Kidney (tissue), 14 donors: ENCODE data around the gene CAMK2G. TPM values are rescaled to one million over a fixed set of nuclear protein-coding genes. Genes with fewer than 3 reads are reported as not detected.

Source experiments
- DNase-seq, 5 donors: peaks; one replicate each; pipeline ENCODE4 v3.0.0-alpha.2; 2013 to 2020
- FAIRE-seq: peaks from 2 replicates; lab custom pipeline; 2012; peaks lifted over from hg19 to GRCh38; lab: Jason Lieb, UNC
- H3K27ac ChIP-seq, 2 donors: one replicate each; pipeline ENCODE4 v1.7.0; 2013; ENCODE audit warnings: low read depth in 2 of 2, low read length in 2 of 2, inconsistent platforms in 1 of 2
- H3K27me3 ChIP-seq: one replicate; pipeline ENCODE4 v1.7.1; 2013; ENCODE audit warnings: low read length, inconsistent platforms; ENCODE audit not compliant: control insufficient read depth, insufficient read depth
- H3K36me3 ChIP-seq, 3 donors: one replicate each; pipeline versions ENCODE4 v1.7.0 to v1.7.1; 2013; ENCODE audit warnings: low read length in 3 of 3, control low read depth in 1 of 3, inconsistent platforms in 1 of 3; ENCODE audit not compliant: insufficient read depth in 3 of 3, control insufficient read depth in 2 of 3
- H3K4me1 ChIP-seq, 3 donors: one replicate each; pipeline versions ENCODE4 v1.7.0 to v1.7.1; 2013; ENCODE audit warnings: low read length in 3 of 3, inconsistent platforms in 1 of 3, low read depth in 1 of 3; ENCODE audit not compliant: control insufficient read depth in 2 of 3, insufficient read depth in 2 of 3
- H3K4me3 ChIP-seq, 3 donors: one replicate each; pipeline versions ENCODE4 v1.7.0 to v1.8.1; 2013; ENCODE audit warnings: low read length in 3 of 3, control low read depth in 1 of 3, inconsistent platforms in 1 of 3
- H3K9ac ChIP-seq, 3 donors: one replicate each; pipeline versions ENCODE4 v1.7.0 to v1.7.1; 2013; ENCODE audit warnings: low read length in 3 of 3, control low read depth in 1 of 3, inconsistent platforms in 1 of 3
- H3K9me3 ChIP-seq, 3 donors: one replicate each; pipeline versions ENCODE4 v1.7.0 to v1.7.1; 2013; ENCODE audit warnings: low read length in 3 of 3, control low read depth in 1 of 3, inconsistent platforms in 1 of 3; ENCODE audit not compliant: control insufficient read depth in 2 of 3, insufficient read depth in 1 of 3
- intact Hi-C: fragments of 100-400 bp; cut with DNase I; formaldehyde crosslinking; loops from one replicate; pipeline ENCODE4 v1.11.1; 2022
- polyA plus RNA-seq: library from polyadenylated mRNA; stranded (reverse); fragments of 350-450 nt; fragmentation: Illumina TruSeq; extraction: RNeasy Lipid Tissue Mini Kit (QIAGEN cat#74804); gene quantifications from one replicate; pipeline ENCODE4 v1.2.3, GENCODE V29; 2014; ENCODE audit warnings: low read depth, low replicate concordance; ENCODE audit not compliant: insufficient read depth
- total RNA-seq: library from RNA; stranded (reverse); fragmentation: NEBNext Ultra II Directional; extraction: Animal tissue kit (Norgen Biotek cat#: 25700); gene quantifications from one replicate; pipeline ENCODE4 v1.2.1, GENCODE V29; 2021
- TF ChIP-seq, protein P1 (sequence below): IDR thresholded peaks from 3 replicates; pipeline ENCODE4 v1.5.1; 2012; ENCODE audit warnings: mild to moderate bottlenecking, moderate library complexity, borderline replicate concordance; ENCODE audit not compliant: insufficient read depth; ENCODE audit errors: extremely low read depth
- donor health status: control.
- donor health status: control.
- donor health status: control.
- donor health status: control.
- donor health status: control.
- donor health status: DM: yes; HTN: yes; CAD: no.
- donor health status: Normal renal cell carcinoma (clear cell type).

CAMK2G gene
- total and polyA plus RNA-seq, 2 donors from 2014 or later, result 21.0 to 29.1 TPM

DNA sequence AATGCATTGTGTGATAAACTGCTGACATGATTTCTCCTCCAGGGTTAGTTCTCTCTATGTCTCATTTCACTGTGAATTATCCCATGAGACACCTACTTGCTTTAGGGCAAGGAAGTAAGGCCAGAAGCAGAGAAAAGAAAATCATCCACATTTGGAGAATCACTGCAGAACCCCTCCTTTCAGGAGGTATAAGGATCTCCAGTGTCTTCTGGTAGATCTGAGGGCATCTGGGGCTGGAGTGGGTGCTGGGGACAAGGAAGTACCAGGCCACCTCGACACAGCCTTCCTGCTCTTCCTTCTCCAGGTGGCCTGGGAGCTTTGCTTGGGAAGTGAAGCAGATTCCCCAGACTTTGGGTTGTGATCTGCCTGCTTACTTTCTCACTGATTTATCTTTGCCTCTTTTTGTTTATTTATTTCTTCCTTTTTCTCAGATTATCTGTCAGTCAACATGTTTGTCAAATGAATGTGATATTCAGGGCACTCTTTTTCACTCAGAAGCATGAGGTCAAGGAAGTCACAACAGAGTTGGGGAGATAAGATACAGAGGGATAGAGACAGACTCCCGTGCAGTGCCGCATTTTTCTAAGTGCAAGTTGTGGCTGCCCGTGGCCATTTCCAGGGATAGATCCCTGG is 12.4 kb upstream of the CAMK2G start:
- TF ChIP-seq, protein P1, sequence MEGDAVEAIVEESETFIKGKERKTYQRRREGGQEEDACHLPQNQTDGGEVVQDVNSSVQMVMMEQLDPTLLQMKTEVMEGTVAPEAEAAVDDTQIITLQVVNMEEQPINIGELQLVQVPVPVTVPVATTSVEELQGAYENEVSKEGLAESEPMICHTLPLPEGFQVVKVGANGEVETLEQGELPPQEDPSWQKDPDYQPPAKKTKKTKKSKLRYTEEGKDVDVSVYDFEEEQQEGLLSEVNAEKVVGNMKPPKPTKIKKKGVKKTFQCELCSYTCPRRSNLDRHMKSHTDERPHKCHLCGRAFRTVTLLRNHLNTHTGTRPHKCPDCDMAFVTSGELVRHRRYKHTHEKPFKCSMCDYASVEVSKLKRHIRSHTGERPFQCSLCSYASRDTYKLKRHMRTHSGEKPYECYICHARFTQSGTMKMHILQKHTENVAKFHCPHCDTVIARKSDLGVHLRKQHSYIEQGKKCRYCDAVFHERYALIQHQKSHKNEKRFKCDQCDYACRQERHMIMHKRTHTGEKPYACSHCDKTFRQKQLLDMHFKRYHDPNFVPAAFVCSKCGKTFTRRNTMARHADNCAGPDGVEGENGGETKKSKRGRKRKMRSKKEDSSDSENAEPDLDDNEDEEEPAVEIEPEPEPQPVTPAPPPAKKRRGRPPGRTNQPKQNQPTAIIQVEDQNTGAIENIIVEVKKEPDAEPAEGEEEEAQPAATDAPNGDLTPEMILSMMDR, result no peak
- FAIRE-seq (no peak), DNase-seq (no peak)
- Histone ChIP-seq H3K4me3 (no peak overlapping the region), H3K36me3 (no peaks in the 10 kb centered on the region), H3K27ac (peak overlapping the region; percentile 10 to 65), H3K27me3 (no peaks in the 10 kb centered on the region), H3K4me1 (peaks cover 0 to 23% (median 22%) of the 10 kb centered on the region in 3 donors), H3K9me3 (no peaks in the 10 kb centered on the region), H3K9ac (peak overlapping the region in 1 of 3 donors; percentile 49)
- intact Hi-C loops, result loop anchor here (10.0 kb wide), 1 partner anchor 58 kb away; no protein-coding TSS in a partner anchor

DNA sequence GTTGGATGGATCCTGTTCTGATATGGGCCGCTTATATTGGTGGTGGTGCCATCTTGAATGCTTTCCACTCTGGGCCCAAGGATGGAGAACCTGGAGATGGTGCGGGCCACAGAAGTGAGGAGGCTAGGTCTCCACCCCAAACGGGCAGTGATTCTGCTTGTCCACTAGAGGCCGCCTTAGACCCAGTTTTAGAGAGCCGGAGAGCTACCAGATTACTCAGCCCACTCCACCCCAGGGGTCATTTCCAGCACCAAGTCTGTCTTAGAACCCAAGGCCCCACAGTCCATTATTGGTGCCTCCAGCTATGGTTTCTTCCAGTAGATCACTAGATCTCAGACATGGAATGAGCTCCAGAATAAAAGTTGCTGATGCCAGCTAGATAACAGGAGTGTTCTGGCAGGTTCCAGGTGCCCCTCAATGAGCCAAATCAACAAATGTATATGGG is 11.8 kb upstream of the CAMK2G start:
- intact Hi-C loops, result loop anchor here (10.0 kb wide), 1 partner anchor 59 kb away; no protein-coding TSS in a partner anchor
- H3K9ac ChIP-seq, result no peak overlapping the region
- TF ChIP-seq, protein P1, result peak; percentile 93
- FAIRE-seq (no peak), DNase-seq (peak; percentile 75 to 88 (median 77))
- H3K9me3 ChIP-seq, result no peaks in the 10 kb centered on the region
- H3K36me3 ChIP-seq, result no peaks in the 10 kb centered on the region
- no peaks in the 10 kb centered on the region for H3K27me3 ChIP-seq
- H3K4me3 ChIP-seq, result no peak overlapping the region
- peaks cover 0 to 23% (median 22%) of the 10 kb centered on the region in 3 donors for H3K4me1 ChIP-seq
- H3K27ac ChIP-seq, result peak overlapping the region in 1 of 2 donors; percentile 10

DNA sequence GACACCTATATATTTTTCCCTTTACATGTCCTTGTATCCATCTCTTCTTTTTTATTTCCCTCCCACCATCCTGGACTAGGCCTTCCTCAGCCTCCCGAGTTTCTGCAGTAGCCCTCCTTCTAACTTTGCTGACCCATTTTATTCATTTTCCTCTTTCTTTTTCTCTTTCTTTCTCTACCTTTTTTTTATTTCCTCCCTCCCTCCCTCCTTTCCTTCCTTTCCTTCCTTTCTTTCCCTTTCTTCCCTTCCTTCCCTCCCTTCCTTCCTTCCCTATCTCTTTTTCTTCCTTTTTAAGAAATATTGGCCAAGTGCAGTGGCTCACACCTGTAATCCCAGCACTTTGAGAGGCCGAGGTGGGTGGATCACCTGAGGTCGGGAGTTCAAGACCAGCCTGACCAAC is 9.7 kb upstream of the CAMK2G start:
- H3K9me3 ChIP-seq, result no peaks in the 10 kb centered on the region
- H3K9ac ChIP-seq, result no peak overlapping the region
- DNase-seq (no peak), FAIRE-seq (no peak)
- intact Hi-C loops, result loop anchor here (10.0 kb wide), 1 partner anchor 61 kb away; no protein-coding TSS in a partner anchor
- no peak overlapping the region for H3K4me3 ChIP-seq
- no peaks in the 10 kb centered on the region for H3K27me3 ChIP-seq
- H3K36me3 ChIP-seq, result no peaks in the 10 kb centered on the region
- TF ChIP-seq, protein P1, result no peak
- peaks cover 0 to 23% (median 22%) of the 10 kb centered on the region in 3 donors for H3K4me1 ChIP-seq
- H3K27ac ChIP-seq, result no peak overlapping the region
